HL-60 (cell line): ENCODE results near the gene PNMA8B.
"Not testable (repeated sequence)": the region's sequence is repeated elsewhere in the genome, so short reads cannot be mapped to it uniquely, and the experiment has no call there.

ENCODE experiments used
- DNase-seq, 2 experiments: peaks; one replicate each; pipeline ENCODE4 v3.0.0-alpha.2; 2010 to 2020; ENCODE audit warnings: low read depth in 1 of 2, low spot score in 1 of 2
- H3K27ac ChIP-seq: fragments of 250-450 bp; sonication (Bioruptor Pico); replicated peaks from 2 replicates; pipeline ENCODE4 v1.5.1; 2020; ENCODE audit warnings: mild to moderate bottlenecking, moderate library complexity
- H3K27me3 ChIP-seq: fragments of 250-450 bp; sonication (Bioruptor Pico); 2 replicates; pipeline ENCODE4 v1.5.1; 2021; ENCODE audit warnings: mild to moderate bottlenecking, moderate library complexity; ENCODE audit not compliant: insufficient read depth, poor library complexity, severe bottlenecking
- H3K4me3 ChIP-seq: replicated peaks from 2 replicates; pipeline ENCODE4 v1.5.1; 2011; ENCODE audit warnings: mild to moderate bottlenecking, control low read depth, low read length; ENCODE audit not compliant: insufficient read depth
- GABPA ChIP-seq: IDR thresholded peaks from 2 replicates; pipeline ENCODE4 v1.6.1; 2012; ENCODE audit warnings: low read depth
- POLR2AphosphoS5 ChIP-seq: IDR thresholded peaks from 2 replicates; pipeline ENCODE4 v1.6.1; 2012; ENCODE audit warnings: low read depth
- REST ChIP-seq: IDR thresholded peaks from 2 replicates; pipeline ENCODE4 v1.6.1; 2012; ENCODE audit warnings: low read depth; ENCODE audit not compliant: insufficient replicate concordance
- SPI1 ChIP-seq: IDR thresholded peaks from 2 replicates; pipeline ENCODE4 v1.6.1; 2012; ENCODE audit warnings: low read depth, mild to moderate bottlenecking, borderline replicate concordance
- TF ChIP-seq, protein P1 (sequence below): IDR thresholded peaks from one replicate; pipeline ENCODE4 v1.5.1; 2011; ENCODE audit warnings: low read length, control low read depth, inconsistent platforms; ENCODE audit not compliant: insufficient read depth

Gene PNMA8B

GRCh38 chr19:46503848-46504453 lies 8.3 kb upstream of the PNMA8B start:
- DNase-seq: no peak
- TF ChIP-seq REST (no peak), GABPA (no peak), POLR2AphosphoS5 (no peak), SPI1 (no peak)
- TF ChIP-seq, protein P1, sequence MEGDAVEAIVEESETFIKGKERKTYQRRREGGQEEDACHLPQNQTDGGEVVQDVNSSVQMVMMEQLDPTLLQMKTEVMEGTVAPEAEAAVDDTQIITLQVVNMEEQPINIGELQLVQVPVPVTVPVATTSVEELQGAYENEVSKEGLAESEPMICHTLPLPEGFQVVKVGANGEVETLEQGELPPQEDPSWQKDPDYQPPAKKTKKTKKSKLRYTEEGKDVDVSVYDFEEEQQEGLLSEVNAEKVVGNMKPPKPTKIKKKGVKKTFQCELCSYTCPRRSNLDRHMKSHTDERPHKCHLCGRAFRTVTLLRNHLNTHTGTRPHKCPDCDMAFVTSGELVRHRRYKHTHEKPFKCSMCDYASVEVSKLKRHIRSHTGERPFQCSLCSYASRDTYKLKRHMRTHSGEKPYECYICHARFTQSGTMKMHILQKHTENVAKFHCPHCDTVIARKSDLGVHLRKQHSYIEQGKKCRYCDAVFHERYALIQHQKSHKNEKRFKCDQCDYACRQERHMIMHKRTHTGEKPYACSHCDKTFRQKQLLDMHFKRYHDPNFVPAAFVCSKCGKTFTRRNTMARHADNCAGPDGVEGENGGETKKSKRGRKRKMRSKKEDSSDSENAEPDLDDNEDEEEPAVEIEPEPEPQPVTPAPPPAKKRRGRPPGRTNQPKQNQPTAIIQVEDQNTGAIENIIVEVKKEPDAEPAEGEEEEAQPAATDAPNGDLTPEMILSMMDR: no peak
- H3K27me3 ChIP-seq: no peaks in the 10 kb centered on the region
- no peak overlapping the region for H3K27ac ChIP-seq
- no peak overlapping the region for H3K4me3 ChIP-seq

GRCh38 chr19:46502891-46503290 lies 7.2 kb upstream of the PNMA8B start:
- DNase-seq: no peak
- H3K27me3 ChIP-seq: no peaks in the 10 kb centered on the region

DNA sequence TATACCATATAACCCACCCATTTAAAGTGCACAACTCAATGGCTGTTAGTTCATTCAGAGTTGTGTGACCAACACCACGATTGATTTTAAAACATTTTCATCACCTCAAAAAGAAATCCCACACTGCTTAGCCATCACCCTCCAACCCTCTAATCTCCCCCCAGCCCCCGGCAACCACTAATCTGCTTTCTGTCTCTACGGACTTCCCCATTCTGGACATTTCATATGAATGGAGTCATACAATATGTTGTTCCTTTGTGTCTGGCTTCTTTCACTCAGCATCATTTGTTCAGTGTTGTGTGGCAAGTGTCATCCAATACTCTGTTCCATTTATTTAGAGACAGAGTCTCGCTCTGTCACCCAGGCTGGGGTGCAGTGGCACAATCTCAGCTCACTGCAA lies 4.0 kb upstream of the PNMA8B start:
- no peak for DNase-seq
- Histone ChIP-seq H3K4me3 (no peak overlapping the region), H3K27ac (no peak overlapping the region), H3K27me3 (peaks cover 9% of the 10 kb centered on the region)
- TF ChIP-seq SPI1 (peak; percentile 54; the same call in 1 of the 2 replicates), GABPA (no peak)

More at GRCh38 chr19:46502891-46503290, 7.2 kb upstream of the PNMA8B start:
- TF ChIP-seq REST (no peak), SPI1 (no peak), GABPA (no peak), POLR2AphosphoS5 (no peak)
- TF ChIP-seq, protein P1: no peak
- Histone ChIP-seq H3K4me3 (no peak overlapping the region), H3K27ac (no peak overlapping the region)

DNA sequence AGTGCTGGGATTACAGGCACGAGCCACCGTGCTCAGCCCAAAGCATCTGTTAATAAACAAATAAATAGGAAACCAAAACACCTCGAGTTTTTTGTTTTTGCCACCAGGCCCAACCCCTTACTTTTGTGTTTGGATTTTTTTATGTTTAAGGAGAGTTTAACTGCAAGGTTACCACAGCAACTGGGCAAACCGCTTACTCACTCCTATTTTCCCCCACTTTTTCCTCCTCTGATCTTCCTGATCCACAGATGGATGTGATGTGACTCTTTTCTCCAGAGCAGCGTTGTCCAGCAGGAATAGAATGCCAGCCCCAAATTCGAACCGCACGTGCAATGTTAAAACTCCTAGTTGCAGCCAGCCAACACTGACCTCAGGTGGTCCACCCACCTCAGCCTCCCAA lies 2.1 kb upstream of the PNMA8B start:
- H3K27ac ChIP-seq: no peak overlapping the region
- TF ChIP-seq, protein P1: no peak
- no peak for TF ChIP-seq GABPA
- TF ChIP-seq POLR2AphosphoS5: no peak
- no peak for TF ChIP-seq SPI1
- no peak for TF ChIP-seq REST
- H3K27me3 ChIP-seq: peaks cover 23% of the 10 kb centered on the region

DNA sequence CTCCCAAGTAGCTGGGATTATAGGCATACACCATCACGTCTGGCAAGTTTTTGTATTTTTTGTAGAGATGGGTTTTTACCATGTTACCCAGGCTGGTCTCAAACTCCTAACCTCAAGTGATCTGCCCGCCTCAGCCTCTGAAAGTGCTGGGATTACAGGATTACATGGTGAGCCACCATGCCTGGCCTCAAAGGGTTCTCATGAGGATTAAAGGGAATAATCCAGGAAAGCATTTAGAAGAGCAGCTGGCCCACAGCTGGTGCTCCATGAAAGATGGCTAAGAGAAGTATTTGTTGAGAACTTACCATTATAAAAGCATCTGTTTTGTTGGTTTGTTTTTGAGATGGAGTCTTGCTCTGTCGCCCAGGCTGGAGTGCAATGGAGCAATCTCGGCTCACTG lies 1.2 kb upstream of the PNMA8B start:
- H3K27me3 ChIP-seq: peaks cover 32% of the 10 kb centered on the region
- H3K4me3 ChIP-seq, H3K27ac ChIP-seq, DNase-seq: not testable (repeated sequence)

More for the DNA sequence above, 2.1 kb upstream of the PNMA8B start:
- DNase-seq: no peak
- H3K4me3 ChIP-seq: no peak overlapping the region
